ENCODE results near the gene VSTM2B.

VSTM2B gene

GRCh38 chr19:29495901-29496441 lies 29.8 kb upstream of the VSTM2B start:
- TF ChIP-seq, protein P1, sequence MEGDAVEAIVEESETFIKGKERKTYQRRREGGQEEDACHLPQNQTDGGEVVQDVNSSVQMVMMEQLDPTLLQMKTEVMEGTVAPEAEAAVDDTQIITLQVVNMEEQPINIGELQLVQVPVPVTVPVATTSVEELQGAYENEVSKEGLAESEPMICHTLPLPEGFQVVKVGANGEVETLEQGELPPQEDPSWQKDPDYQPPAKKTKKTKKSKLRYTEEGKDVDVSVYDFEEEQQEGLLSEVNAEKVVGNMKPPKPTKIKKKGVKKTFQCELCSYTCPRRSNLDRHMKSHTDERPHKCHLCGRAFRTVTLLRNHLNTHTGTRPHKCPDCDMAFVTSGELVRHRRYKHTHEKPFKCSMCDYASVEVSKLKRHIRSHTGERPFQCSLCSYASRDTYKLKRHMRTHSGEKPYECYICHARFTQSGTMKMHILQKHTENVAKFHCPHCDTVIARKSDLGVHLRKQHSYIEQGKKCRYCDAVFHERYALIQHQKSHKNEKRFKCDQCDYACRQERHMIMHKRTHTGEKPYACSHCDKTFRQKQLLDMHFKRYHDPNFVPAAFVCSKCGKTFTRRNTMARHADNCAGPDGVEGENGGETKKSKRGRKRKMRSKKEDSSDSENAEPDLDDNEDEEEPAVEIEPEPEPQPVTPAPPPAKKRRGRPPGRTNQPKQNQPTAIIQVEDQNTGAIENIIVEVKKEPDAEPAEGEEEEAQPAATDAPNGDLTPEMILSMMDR (IDR thresholded peaks at IDR 0.05; ENCODE audit: control insufficient read depth, extremely low read depth, insufficient read depth), result no peak
- DNase-seq (ENCODE audit: low read depth), result no peak
- H3K4me3 ChIP-seq (ENCODE audit: low read depth, low read length), result no peak overlapping the region

GRCh38 chr19:29497241-29497640 lies 28.6 kb upstream of the VSTM2B start:
- TF ChIP-seq, protein P1 (IDR thresholded peaks at IDR 0.05; ENCODE audit: control insufficient read depth, extremely low read depth, insufficient read depth), result no peak
- no peak for DNase-seq (ENCODE audit: low read depth)
- H3K4me3 ChIP-seq (ENCODE audit: low read depth, low read length), result no peak overlapping the region

DNA sequence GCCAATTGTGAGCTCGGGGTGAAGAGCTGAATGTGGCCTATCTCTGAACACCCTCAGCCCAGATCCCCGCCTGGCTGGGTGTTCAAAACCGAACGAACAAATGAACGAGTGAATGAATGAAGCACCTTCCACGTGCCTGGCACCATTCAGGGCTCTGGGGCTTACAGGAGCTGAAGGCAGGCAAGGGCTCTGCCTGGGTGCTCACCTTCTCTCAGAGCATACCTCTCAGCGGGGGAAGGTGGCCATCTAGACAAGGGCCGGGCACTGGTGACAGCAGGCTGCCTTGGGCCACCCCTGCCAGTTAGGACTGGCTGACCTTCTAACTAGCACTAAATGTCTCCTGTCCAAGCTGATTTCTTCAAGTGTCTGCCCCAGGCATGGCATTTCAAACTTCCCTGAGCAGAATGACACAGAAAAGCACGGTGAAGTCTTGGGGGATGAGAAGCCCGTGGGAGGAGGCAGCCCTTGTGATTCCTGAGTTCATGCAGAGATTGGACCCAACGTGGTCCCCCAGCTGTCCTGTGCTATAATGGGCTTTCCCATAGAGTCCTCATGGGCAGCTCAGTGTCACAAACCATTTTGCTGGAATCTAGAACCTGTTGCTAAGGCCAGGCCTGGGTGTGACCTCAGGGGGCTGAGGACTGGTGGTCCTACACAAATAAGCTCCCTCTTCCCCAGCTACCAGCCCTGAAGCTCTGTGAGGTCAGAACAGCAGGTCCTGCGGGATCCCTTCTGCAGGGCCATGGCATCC lies 27.9 kb upstream of the VSTM2B start:
- DNase-seq (ENCODE audit: low read depth), result no peak
- H3K4me3 ChIP-seq (ENCODE audit: low read depth, low read length), result no peak overlapping the region
- TF ChIP-seq, protein P1 (IDR thresholded peaks at IDR 0.05; ENCODE audit: control insufficient read depth, extremely low read depth, insufficient read depth), result no peak

GRCh38 chr19:29499261-29499920 lies 26.4 kb upstream of the VSTM2B start:
- H3K4me3 ChIP-seq (ENCODE audit: low read depth, low read length), result no peak overlapping the region
- DNase-seq (ENCODE audit: low read depth), result no peak
- TF ChIP-seq, protein P1 (IDR thresholded peaks at IDR 0.05; ENCODE audit: control insufficient read depth, extremely low read depth, insufficient read depth), result no peak

DNA sequence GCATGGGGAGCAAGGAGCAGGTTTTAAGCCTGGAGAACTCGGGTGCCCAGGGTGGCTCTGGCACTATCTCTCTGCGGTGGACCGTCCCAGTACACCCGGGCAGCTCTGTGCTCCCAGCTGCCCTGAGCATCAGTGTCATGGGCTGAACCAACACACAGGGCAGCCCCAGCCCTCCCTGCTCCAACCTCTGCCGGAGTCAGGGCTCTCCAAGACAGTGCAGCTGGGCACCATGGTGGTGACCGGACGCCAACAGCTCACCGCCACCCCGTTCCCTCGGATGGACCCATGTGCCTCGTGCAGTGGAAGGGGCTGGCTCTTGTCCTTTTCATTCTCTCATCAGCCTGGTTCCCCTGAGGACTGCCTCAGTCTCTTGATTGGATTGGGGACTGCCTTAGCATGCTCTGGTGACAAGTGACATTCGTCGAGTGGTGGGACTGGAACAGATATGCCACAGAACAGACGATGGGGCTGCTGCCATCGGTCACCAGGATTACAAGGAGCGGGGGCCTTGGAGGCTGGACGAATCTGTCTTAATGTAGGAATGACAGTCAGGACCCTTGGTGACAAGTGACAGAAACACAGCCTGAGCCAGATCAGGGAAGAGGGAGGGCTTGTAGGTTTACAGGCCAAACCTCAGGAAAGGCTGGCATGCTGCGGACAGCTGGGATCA lies 25.7 kb upstream of the VSTM2B start:
- TF ChIP-seq, protein P1 (IDR thresholded peaks at IDR 0.05; ENCODE audit: control insufficient read depth, extremely low read depth, insufficient read depth), result no peak
- H3K4me3 ChIP-seq (ENCODE audit: low read depth, low read length), result no peak overlapping the region
- DNase-seq (ENCODE audit: low read depth), result no peak

- TF ChIP-seq, protein P1 (IDR thresholded peaks at IDR 0.05; ENCODE audit: control insufficient read depth, extremely low read depth, insufficient read depth), result no peak
- no peak overlapping the region for H3K4me3 ChIP-seq (ENCODE audit: low read depth, low read length)
- no peak for DNase-seq (ENCODE audit: low read depth)
These were observed 23.8 kb upstream of the VSTM2B start for GRCh38 chr19:29501816-29502580.
